ENCODE measurements around the gene MOB3A.

Gene MOB3A

GRCh38 chr19:2117215-2117960 is 21.3 kb upstream of the MOB3A start:
- Mint-ChIP-seq H3K36me3 (peaks cover 45 to 62% of the 10 kb centered on the region in 2 donors), H3K4me1 (peaks cover 6 to 14% of the 10 kb centered on the region in 2 donors), H3K27ac (no peak overlapping the region), H3K27me3 (no peaks in the 10 kb centered on the region), H3K9me3 (no peaks in the 10 kb centered on the region), H3K4me3 (no peak overlapping the region)
- no peak for DNase-seq
- ATAC-seq (replicated peaks): no peak

GRCh38 chr19:2116507-2116906 is 20.4 kb upstream of the MOB3A start:
- no peak overlapping the region for H3K4me3 Mint-ChIP-seq
- H3K27me3 Mint-ChIP-seq: no peaks in the 10 kb centered on the region
- H3K27ac Mint-ChIP-seq: no peak overlapping the region
- H3K36me3 Mint-ChIP-seq: peaks cover 52 to 64% of the 10 kb centered on the region in 2 donors
- H3K4me1 Mint-ChIP-seq: peaks cover 6 to 14% of the 10 kb centered on the region in 2 donors
- ATAC-seq (replicated peaks): no peak
- DNase-seq: no peak
- no peaks in the 10 kb centered on the region for H3K9me3 Mint-ChIP-seq

- Mint-ChIP-seq H3K36me3 (peaks cover 51 to 59% of the 10 kb centered on the region in 2 donors), H3K4me1 (peaks cover 6 to 14% of the 10 kb centered on the region in 2 donors), H3K27ac (no peak overlapping the region), H3K27me3 (no peaks in the 10 kb centered on the region), H3K9me3 (no peaks in the 10 kb centered on the region), H3K4me3 (no peak overlapping the region)
- no peak for DNase-seq
- no peak for ATAC-seq (replicated peaks)
Observed at GRCh38 chr19:2115911-2116426, 19.8 kb upstream of the MOB3A start.

GRCh38 chr19:2115324-2115723 is 19.2 kb upstream of the MOB3A start:
- DNase-seq (no peak), ATAC-seq (replicated peaks) (no peak)
- Mint-ChIP-seq H3K27me3 (no peaks in the 10 kb centered on the region), H3K4me1 (peaks cover 6 to 14% of the 10 kb centered on the region in 2 donors), H3K36me3 (peaks cover 46 to 53% of the 10 kb centered on the region in 2 donors), H3K4me3 (no peak overlapping the region), H3K27ac (peak overlapping the region; percentile 52), H3K9me3 (no peaks in the 10 kb centered on the region)

- H3K4me1 Mint-ChIP-seq: peaks cover 6 to 14% of the 10 kb centered on the region in 2 donors
- no peak for ATAC-seq (replicated peaks)
- H3K27ac Mint-ChIP-seq: no peak overlapping the region
- peaks cover 43 to 48% of the 10 kb centered on the region in 2 donors for H3K36me3 Mint-ChIP-seq
- no peak for DNase-seq
- no peak overlapping the region for H3K4me3 Mint-ChIP-seq
- H3K9me3 Mint-ChIP-seq: no peaks in the 10 kb centered on the region
- H3K27me3 Mint-ChIP-seq: no peaks in the 10 kb centered on the region
Observed at GRCh38 chr19:2114821-2115220, 18.7 kb upstream of the MOB3A start.

GRCh38 chr19:2114218-2114617 is 18.1 kb upstream of the MOB3A start:
- ATAC-seq (replicated peaks): no peak
- Mint-ChIP-seq H3K36me3 (peaks cover 41 to 46% of the 10 kb centered on the region in 2 donors), H3K4me1 (peaks cover 6 to 14% of the 10 kb centered on the region in 2 donors), H3K9me3 (no peaks in the 10 kb centered on the region), H3K27ac (peak overlapping the region; percentile 31), H3K4me3 (no peak overlapping the region), H3K27me3 (no peaks in the 10 kb centered on the region)
- no peak for DNase-seq

- Mint-ChIP-seq H3K4me3 (no peak overlapping the region), H3K36me3 (peaks cover 40 to 45% of the 10 kb centered on the region in 2 donors), H3K4me1 (peaks cover 6 to 14% of the 10 kb centered on the region in 2 donors), H3K9me3 (no peaks in the 10 kb centered on the region), H3K27me3 (no peaks in the 10 kb centered on the region), H3K27ac (peak overlapping the region; percentile 31)
- DNase-seq (no peak), ATAC-seq (replicated peaks) (no peak)
Observed at GRCh38 chr19:2113439-2114211, 17.5 kb upstream of the MOB3A start.

- no peak overlapping the region for H3K4me3 Mint-ChIP-seq
- peaks cover 9 to 23% of the 10 kb centered on the region in 2 donors for H3K4me1 Mint-ChIP-seq
- H3K27me3 Mint-ChIP-seq: no peaks in the 10 kb centered on the region
- no peaks in the 10 kb centered on the region for H3K9me3 Mint-ChIP-seq
- no peak for ATAC-seq (replicated peaks)
- no peak for DNase-seq
- peaks cover 38 to 45% of the 10 kb centered on the region in 2 donors for H3K36me3 Mint-ChIP-seq
- H3K27ac Mint-ChIP-seq: peak overlapping the region; percentile 59
Observed at GRCh38 chr19:2112516-2113320, 16.6 kb upstream of the MOB3A start.

GRCh38 chr19:2111886-2112285 is 15.8 kb upstream of the MOB3A start:
- no peak for ATAC-seq (replicated peaks)
- peak overlapping the region; percentile 26 for H3K27ac Mint-ChIP-seq
- H3K36me3 Mint-ChIP-seq: peaks cover 42 to 50% of the 10 kb centered on the region in 2 donors
- no peaks in the 10 kb centered on the region for H3K9me3 Mint-ChIP-seq
- H3K27me3 Mint-ChIP-seq: no peaks in the 10 kb centered on the region
- H3K4me1 Mint-ChIP-seq: peaks cover 11 to 23% of the 10 kb centered on the region in 2 donors
- peak overlapping the region in 1 of 2 donors; percentile 23 for H3K4me3 Mint-ChIP-seq
- DNase-seq: no peak

- Mint-ChIP-seq H3K4me1 (peaks cover 13 to 23% of the 10 kb centered on the region in 2 donors), H3K36me3 (peaks cover 46 to 54% of the 10 kb centered on the region in 2 donors), H3K4me3 (peak overlapping the region in 1 of 2 donors; percentile 23), H3K9me3 (no peaks in the 10 kb centered on the region), H3K27ac (no peak overlapping the region), H3K27me3 (no peaks in the 10 kb centered on the region)
- DNase-seq (no peak), ATAC-seq (replicated peaks) (no peak)
Observed at GRCh38 chr19:2111425-2111824, 15.3 kb upstream of the MOB3A start.

GRCh38 chr19:2110822-2111221 is 14.7 kb upstream of the MOB3A start:
- Mint-ChIP-seq H3K27me3 (no peaks in the 10 kb centered on the region), H3K4me3 (no peak overlapping the region), H3K36me3 (peaks cover 52 to 57% of the 10 kb centered on the region in 2 donors), H3K9me3 (no peaks in the 10 kb centered on the region), H3K4me1 (peaks cover 13 to 23% of the 10 kb centered on the region in 2 donors), H3K27ac (no peak overlapping the region)
- DNase-seq (no peak), ATAC-seq (replicated peaks) (peak in 1 of 2 donors; percentile 20)

- Mint-ChIP-seq H3K27me3 (no peaks in the 10 kb centered on the region), H3K36me3 (peaks cover 54 to 59% of the 10 kb centered on the region in 2 donors), H3K4me1 (peaks cover 12 to 16% of the 10 kb centered on the region in 2 donors), H3K4me3 (no peak overlapping the region), H3K9me3 (peaks cover 2% of the 10 kb centered on the region in 2 donors), H3K27ac (peak overlapping the region; percentile 83)
- DNase-seq (no peak), ATAC-seq (replicated peaks) (no peak)
Observed at GRCh38 chr19:2109046-2109864, 13.1 kb upstream of the MOB3A start.

GRCh38 chr19:2108251-2109016 is 12.3 kb upstream of the MOB3A start:
- no peaks in the 10 kb centered on the region for H3K27me3 Mint-ChIP-seq
- H3K27ac Mint-ChIP-seq: no peak overlapping the region
- H3K9me3 Mint-ChIP-seq: peaks cover 3 to 8% of the 10 kb centered on the region in 2 donors
- DNase-seq (no peak), ATAC-seq (replicated peaks) (peak; percentile 7 to 12)
- peaks cover 55 to 60% of the 10 kb centered on the region in 2 donors for H3K36me3 Mint-ChIP-seq
- peaks cover 17% of the 10 kb centered on the region in 2 donors for H3K4me1 Mint-ChIP-seq
- peak overlapping the region in 1 of 2 donors; percentile 21 for H3K4me3 Mint-ChIP-seq

Data from stimulated activated naive B cell treated with anti-CD40 and anti-IgM and Interleukin-4, amounts not matched to agents 10 μg/mL and 1 μg/mL and 100 μg/mL, for 72 hours (primary cell).